Measurements from ENCODE around the gene ST8SIA6.

Gene ST8SIA6

GRCh38 chr10:17416442-17417211 is 37.8 kb downstream of the ST8SIA6 start:
- ATAC-seq: no peak
- TF ChIP-seq CREB5 (CRISPR knock-in tag; IDR thresholded peaks at IDR 0.05; ENCODE audit: low read depth) (no peak), BACH2 (CRISPR knock-in tag; IDR thresholded peaks at IDR 0.05; ENCODE audit: borderline replicate concordance) (no peak), PATZ1 (CRISPR knock-in tag; IDR thresholded peaks at IDR 0.05; ENCODE audit: borderline replicate concordance) (no peak), ZFP3 (CRISPR knock-in tag; IDR thresholded peaks at IDR 0.05) (no peak), ZNF8 (CRISPR knock-in tag; IDR thresholded peaks at IDR 0.05) (no peak), PPARA (CRISPR knock-in tag; IDR thresholded peaks at IDR 0.05; ENCODE audit: borderline replicate concordance) (no peak), ZNF565 (CRISPR knock-in tag; conservative IDR thresholded peaks at IDR 0.05; ENCODE audit: low read depth) (no peak), CSRNP3 (CRISPR knock-in tag; IDR thresholded peaks at IDR 0.05) (no peak), ZC3H10 (CRISPR knock-in tag; IDR thresholded peaks at IDR 0.05) (no peak), ESRRG (CRISPR knock-in tag; IDR thresholded peaks at IDR 0.05) (no peak), ZNF70 (CRISPR knock-in tag; IDR thresholded peaks at IDR 0.05) (no peak), CSDC2 (CRISPR knock-in tag; IDR thresholded peaks at IDR 0.05) (no peak), TOX (CRISPR knock-in tag; IDR thresholded peaks at IDR 0.05; ENCODE audit: borderline replicate concordance) (no peak), ARNTL (CRISPR knock-in tag; IDR thresholded peaks at IDR 0.05; ENCODE audit: borderline replicate concordance, low read depth) (no peak), ZFP30 (CRISPR knock-in tag; IDR thresholded peaks at IDR 0.05) (no peak), GLIS3 (CRISPR knock-in tag; IDR thresholded peaks at IDR 0.05) (no peak), TCF4 (CRISPR knock-in tag; IDR thresholded peaks at IDR 0.05; ENCODE audit: borderline replicate concordance) (no peak), SNAI2 (CRISPR knock-in tag; IDR thresholded peaks at IDR 0.05) (no peak), RARB (CRISPR knock-in tag; IDR thresholded peaks at IDR 0.05) (no peak), OSR1 (CRISPR knock-in tag; IDR thresholded peaks at IDR 0.05) (no peak)

GRCh38 chr10:17415046-17415658 is 39.2 kb downstream of the ST8SIA6 start:
- no peak for ATAC-seq
- TF ChIP-seq ZNF565 (CRISPR knock-in tag; conservative IDR thresholded peaks at IDR 0.05; ENCODE audit: low read depth) (no peak), ZNF70 (CRISPR knock-in tag; IDR thresholded peaks at IDR 0.05) (no peak), CSRNP3 (CRISPR knock-in tag; IDR thresholded peaks at IDR 0.05) (no peak), TOX (CRISPR knock-in tag; IDR thresholded peaks at IDR 0.05; ENCODE audit: borderline replicate concordance) (no peak)

GRCh38 chr10:17414484-17414883 is 39.9 kb downstream of the ST8SIA6 start:
- no peak for ATAC-seq
- no peak for TF ChIP-seq CSDC2 (CRISPR knock-in tag; IDR thresholded peaks at IDR 0.05)
- TF ChIP-seq ESRRG (CRISPR knock-in tag; IDR thresholded peaks at IDR 0.05): no peak
- TF ChIP-seq SNAI2 (CRISPR knock-in tag; IDR thresholded peaks at IDR 0.05): no peak
- no peak for TF ChIP-seq ZFP30 (CRISPR knock-in tag; IDR thresholded peaks at IDR 0.05)
- no peak for TF ChIP-seq TCF4 (CRISPR knock-in tag; IDR thresholded peaks at IDR 0.05; ENCODE audit: borderline replicate concordance)
- no peak for TF ChIP-seq ARNTL (CRISPR knock-in tag; IDR thresholded peaks at IDR 0.05; ENCODE audit: borderline replicate concordance, low read depth)
- TF ChIP-seq ZFP3 (CRISPR knock-in tag; IDR thresholded peaks at IDR 0.05): no peak
- no peak for TF ChIP-seq POU6F1 (CRISPR knock-in tag; IDR thresholded peaks at IDR 0.05; ENCODE audit: borderline replicate concordance, low read depth)
- no peak for TF ChIP-seq ZNF8 (CRISPR knock-in tag; IDR thresholded peaks at IDR 0.05)
- TF ChIP-seq ZNF565 (CRISPR knock-in tag; conservative IDR thresholded peaks at IDR 0.05; ENCODE audit: low read depth): no peak
- TF ChIP-seq TOX (CRISPR knock-in tag; IDR thresholded peaks at IDR 0.05; ENCODE audit: borderline replicate concordance): no peak
- no peak for TF ChIP-seq BACH2 (CRISPR knock-in tag; IDR thresholded peaks at IDR 0.05; ENCODE audit: borderline replicate concordance)
- no peak for TF ChIP-seq ZNF70 (CRISPR knock-in tag; IDR thresholded peaks at IDR 0.05)
- no peak for TF ChIP-seq RARB (CRISPR knock-in tag; IDR thresholded peaks at IDR 0.05)
- no peak for TF ChIP-seq ISL1 (CRISPR knock-in tag; IDR thresholded peaks at IDR 0.05)
- no peak for TF ChIP-seq PATZ1 (CRISPR knock-in tag; IDR thresholded peaks at IDR 0.05; ENCODE audit: borderline replicate concordance)
- no peak for TF ChIP-seq PPARA (CRISPR knock-in tag; IDR thresholded peaks at IDR 0.05; ENCODE audit: borderline replicate concordance)
- no peak for TF ChIP-seq CSRNP3 (CRISPR knock-in tag; IDR thresholded peaks at IDR 0.05)
